ENCODE results near the gene KCNK10.

- no peak for TF ChIP-seq CTCF (IDR thresholded peaks at IDR 0.05; ENCODE audit: low read depth, low read length, poor library complexity, severe bottlenecking)
- TF ChIP-seq EZH2phosphoT487 (IDR thresholded peaks at IDR 0.05; ENCODE audit: borderline replicate concordance, low read length), result no peak
Measured at GRCh38 chr14:88346048-88346639, 23.1 kb upstream of the KCNK10 start.
